ENCODE measurements around the gene XAGE2.
"Not testable (repeated sequence)": the region's sequence is repeated elsewhere in the genome, so short reads cannot be mapped to it uniquely, and the experiment has no call there.

XAGE2 gene

GRCh38 chrX:52368368-52369055 is at the start of gene XAGE2:
Gene XAGE2, plus strand, starts transcription at chrX:52369021. Its CDS starts 994 bp downstream, at chrX:52370015.
- no peak for DNase-seq

- no peak for DNase-seq
Measured at GRCh38 chrX:52337410-52337809, 31.4 kb upstream of the XAGE2 start.

- DNase-seq, result no peak
Measured at GRCh38 chrX:52341493-52341892, 27.3 kb upstream of the XAGE2 start.

- DNase-seq, result not testable (repeated sequence)
Measured at GRCh38 chrX:52343131-52343530, 25.7 kb upstream of the XAGE2 start.

- DNase-seq, result peak; percentile 65
Measured at GRCh38 chrX:52345402-52345801, 23.4 kb upstream of the XAGE2 start.

GRCh38 chrX:52346174-52347165 is 22.4 kb upstream of the XAGE2 start:
- peak; percentile 26 for DNase-seq

- no peak for DNase-seq
Measured at GRCh38 chrX:52349681-52350080, 19.1 kb upstream of the XAGE2 start.

- no peak for DNase-seq
Measured at GRCh38 chrX:52352551-52352950, 16.3 kb upstream of the XAGE2 start.

- no peak for DNase-seq
Measured at GRCh38 chrX:52353838-52354237, 15.0 kb upstream of the XAGE2 start.

- DNase-seq, result no peak
Measured at GRCh38 chrX:52355108-52355507, 13.7 kb upstream of the XAGE2 start.

- no peak for DNase-seq
Measured at GRCh38 chrX:52359614-52360232, 9.1 kb upstream of the XAGE2 start.

- DNase-seq, result no peak
Measured at GRCh38 chrX:52361941-52362340, 6.9 kb upstream of the XAGE2 start.

- no peak for DNase-seq
Measured at GRCh38 chrX:52363247-52363883, 5.5 kb upstream of the XAGE2 start.

- DNase-seq, result no peak
Measured at GRCh38 chrX:52378870-52379269, 10.0 kb downstream of the XAGE2 start.

GRCh38 chrX:52380993-52381392 is 12.2 kb downstream of the XAGE2 start:
- no peak for DNase-seq

- DNase-seq, result no peak
Measured at GRCh38 chrX:52410439-52411394, 41.9 kb downstream of the XAGE2 start.

- no peak for DNase-seq
Measured at GRCh38 chrX:52415304-52415703, 46.5 kb downstream of the XAGE2 start.

GRCh38 chrX:52416816-52417215 is 48.0 kb downstream of the XAGE2 start:
- no peak for DNase-seq

- DNase-seq, result no peak
Measured at GRCh38 chrX:52420824-52421443, 52.1 kb downstream of the XAGE2 start.

- DNase-seq, result no peak
Measured at GRCh38 chrX:52422884-52423283, 54.1 kb downstream of the XAGE2 start.

GRCh38 chrX:52424656-52425055 is 55.8 kb downstream of the XAGE2 start:
- DNase-seq, result no peak
